IPS-20b (cell line): ENCODE results near the gene HOXA5.

Source experiments
- H3K27ac ChIP-seq: one replicate; pipeline ENCODE4 v1.5.1; 2013; ENCODE audit warnings: low read length
- H3K27me3 ChIP-seq: 2 replicates; pipeline ENCODE4 v1.6.1; 2013; ENCODE audit warnings: mild to moderate bottlenecking, low read length, inconsistent platforms; ENCODE audit not compliant: insufficient read depth
- H3K36me3 ChIP-seq: 2 replicates; pipeline ENCODE4 v1.6.1; 2013; ENCODE audit warnings: low read depth, mild to moderate bottlenecking, inconsistent platforms, low read length, moderate library complexity; ENCODE audit not compliant: insufficient read depth
- H3K4me1 ChIP-seq: 2 replicates; pipeline ENCODE4 v1.6.1; 2013; ENCODE audit warnings: mild to moderate bottlenecking, control low read depth, inconsistent platforms, low read length, moderate library complexity; ENCODE audit not compliant: insufficient read depth
- H3K4me3 ChIP-seq: 2 replicates; pipeline ENCODE4 v1.5.1; 2013; ENCODE audit warnings: mild to moderate bottlenecking, low read length, inconsistent platforms
- H3K9ac ChIP-seq: 2 replicates; pipeline ENCODE4 v1.6.1; 2013; ENCODE audit warnings: low read depth, mild to moderate bottlenecking, inconsistent platforms, low read length, moderate library complexity
- H3K9me3 ChIP-seq: 2 replicates; pipeline ENCODE4 v1.6.1; 2013; ENCODE audit warnings: mild to moderate bottlenecking, low read depth, low read length, inconsistent platforms; ENCODE audit not compliant: insufficient read depth

Gene HOXA5

GRCh38 chr7:27146491-27147198 is 3.2 kb upstream of the HOXA5 start:
- no peaks in the 10 kb centered on the region for H3K36me3 ChIP-seq
- H3K4me1 ChIP-seq = no peaks in the 10 kb centered on the region
- no peak overlapping the region for H3K9ac ChIP-seq
- peaks cover 100% of the 10 kb centered on the region for H3K27me3 ChIP-seq
- peaks cover 11% of the 10 kb centered on the region; the same call in 1 of the 2 replicates for H3K9me3 ChIP-seq
- no peak overlapping the region for H3K27ac ChIP-seq
- H3K4me3 ChIP-seq = no peak overlapping the region

- Histone ChIP-seq H3K36me3 (no peaks in the 10 kb centered on the region), H3K4me1 (no peaks in the 10 kb centered on the region)
These were observed 2.5 kb upstream of the HOXA5 start for GRCh38 chr7:27145914-27146412.

GRCh38 chr7:27145165-27145913 is 1.9 kb upstream of the HOXA5 start:
- no peaks in the 10 kb centered on the region for H3K36me3 ChIP-seq
- H3K4me1 ChIP-seq = no peaks in the 10 kb centered on the region
- H3K9me3 ChIP-seq = peaks cover 14% of the 10 kb centered on the region; the same call in 1 of the 2 replicates
- no peak overlapping the region for H3K27ac ChIP-seq
- no peak overlapping the region for H3K9ac ChIP-seq
- peaks cover 100% of the 10 kb centered on the region for H3K27me3 ChIP-seq
- H3K4me3 ChIP-seq = no peak overlapping the region

More at GRCh38 chr7:27145914-27146412, 2.5 kb upstream of the HOXA5 start:
- Histone ChIP-seq H3K27ac (no peak overlapping the region), H3K9ac (no peak overlapping the region), H3K27me3 (peaks cover 100% of the 10 kb centered on the region), H3K9me3 (peaks cover 14% of the 10 kb centered on the region; the same call in 1 of the 2 replicates), H3K4me3 (no peak overlapping the region)

- Histone ChIP-seq H3K27me3 (peaks cover 100% of the 10 kb centered on the region), H3K9me3 (peaks cover 14% of the 10 kb centered on the region; the same call in 1 of the 2 replicates), H3K27ac (no peak overlapping the region), H3K36me3 (no peaks in the 10 kb centered on the region), H3K9ac (no peak overlapping the region), H3K4me1 (no peaks in the 10 kb centered on the region), H3K4me3 (no peak overlapping the region)
These were observed 1.3 kb upstream of the HOXA5 start for GRCh38 chr7:27144781-27145164.

GRCh38 chr7:27143950-27144780 is 684 bp upstream of the HOXA5 start:
- Histone ChIP-seq H3K27ac (no peak overlapping the region), H3K36me3 (no peaks in the 10 kb centered on the region), H3K27me3 (peaks cover 100% of the 10 kb centered on the region), H3K9me3 (peaks cover 14% of the 10 kb centered on the region; the same call in 1 of the 2 replicates), H3K4me3 (no peak overlapping the region), H3K9ac (no peak overlapping the region), H3K4me1 (no peaks in the 10 kb centered on the region)

GRCh38 chr7:27142580-27143022 is 880 bp downstream of the HOXA5 start:
- Histone ChIP-seq H3K4me3 (peak overlapping the region; percentile 66), H3K9ac (no peak overlapping the region)

GRCh38 chr7:27141923-27142579 is 1.4 kb downstream of the HOXA5 start:
- no peak overlapping the region for H3K9ac ChIP-seq
- peaks cover 100% of the 10 kb centered on the region for H3K27me3 ChIP-seq
- peaks cover 12% of the 10 kb centered on the region; the same call in 1 of the 2 replicates for H3K9me3 ChIP-seq
- no peaks in the 10 kb centered on the region for H3K36me3 ChIP-seq
- no peak overlapping the region for H3K4me3 ChIP-seq
- no peak overlapping the region for H3K27ac ChIP-seq
- H3K4me1 ChIP-seq = no peaks in the 10 kb centered on the region

More at GRCh38 chr7:27142580-27143022, 880 bp downstream of the HOXA5 start:
- peaks cover 14% of the 10 kb centered on the region; the same call in 1 of the 2 replicates for H3K9me3 ChIP-seq
- no peaks in the 10 kb centered on the region for H3K36me3 ChIP-seq
- H3K4me1 ChIP-seq = no peaks in the 10 kb centered on the region
- H3K27ac ChIP-seq = no peak overlapping the region
- peaks cover 100% of the 10 kb centered on the region for H3K27me3 ChIP-seq

- no peak overlapping the region for H3K27ac ChIP-seq
- no peaks in the 10 kb centered on the region for H3K36me3 ChIP-seq
- peaks cover 100% of the 10 kb centered on the region for H3K27me3 ChIP-seq
- H3K4me3 ChIP-seq = no peak overlapping the region
- peaks cover 5% of the 10 kb centered on the region; the same call in 1 of the 2 replicates for H3K9me3 ChIP-seq
- no peak overlapping the region for H3K9ac ChIP-seq
- H3K4me1 ChIP-seq = no peaks in the 10 kb centered on the region
These were observed 2.2 kb downstream of the HOXA5 start for GRCh38 chr7:27141137-27141922.

- Histone ChIP-seq H3K9me3 (peaks cover 5% of the 10 kb centered on the region; the same call in 1 of the 2 replicates), H3K36me3 (no peaks in the 10 kb centered on the region), H3K27me3 (peaks cover 100% of the 10 kb centered on the region), H3K4me1 (no peaks in the 10 kb centered on the region), H3K27ac (no peak overlapping the region), H3K4me3 (no peak overlapping the region), H3K9ac (no peak overlapping the region)
These were observed 3.2 kb downstream of the HOXA5 start for GRCh38 chr7:27140126-27140857.
